DMS53 (cell line): Measurements from ENCODE around the gene CCDC146.
"Not testable (repeated sequence)": the region's sequence is repeated elsewhere in the genome, so short reads cannot be mapped to it uniquely, and the experiment has no call there.

Source experiments
- DNase-seq: peaks from one replicate; lab custom pipeline; 2025; lab: John Stamatoyannopoulos, UW

The CCDC146 gene

DNA sequence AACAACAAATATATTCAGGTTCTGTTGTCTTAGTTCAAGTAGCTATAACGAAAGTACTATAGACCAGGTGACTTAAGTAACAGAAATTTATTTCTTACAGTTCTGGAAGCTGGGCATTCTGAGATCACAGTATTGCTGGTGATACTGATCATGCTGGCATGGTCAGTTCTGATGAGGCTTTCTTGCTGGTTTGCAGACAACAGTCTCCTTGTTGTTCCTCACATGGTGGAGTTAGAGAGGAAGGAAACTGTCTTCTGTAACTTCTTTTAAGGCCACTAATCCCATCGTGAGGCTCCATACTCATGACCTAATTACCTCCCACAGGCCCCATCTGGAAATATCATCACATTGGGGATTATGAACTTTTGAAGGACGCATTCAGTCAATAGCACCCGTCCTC lies 17.9 kb downstream of the CCDC146 start:
- DNase-seq = not testable (repeated sequence)

DNA sequence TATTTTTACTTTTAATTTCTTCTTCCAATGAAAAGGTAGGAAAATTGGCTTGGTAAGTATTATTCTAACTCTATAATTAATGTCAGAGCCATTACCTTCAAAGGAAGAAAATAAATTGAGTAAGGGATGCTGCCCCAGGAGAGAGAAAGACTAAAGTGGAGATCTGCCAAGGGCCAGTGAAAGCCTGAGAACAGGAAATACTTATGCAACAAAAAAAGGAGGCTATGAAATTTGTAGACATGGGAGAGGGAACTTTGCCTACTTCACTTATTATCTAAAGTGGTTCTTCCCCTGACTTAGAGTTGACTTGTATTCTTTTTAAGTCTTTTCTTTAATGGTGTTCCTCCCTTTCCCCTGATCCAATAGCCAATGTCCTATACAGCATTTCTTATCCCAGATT lies 29.8 kb downstream of the CCDC146 start:
- not testable (repeated sequence) for DNase-seq

DNA sequence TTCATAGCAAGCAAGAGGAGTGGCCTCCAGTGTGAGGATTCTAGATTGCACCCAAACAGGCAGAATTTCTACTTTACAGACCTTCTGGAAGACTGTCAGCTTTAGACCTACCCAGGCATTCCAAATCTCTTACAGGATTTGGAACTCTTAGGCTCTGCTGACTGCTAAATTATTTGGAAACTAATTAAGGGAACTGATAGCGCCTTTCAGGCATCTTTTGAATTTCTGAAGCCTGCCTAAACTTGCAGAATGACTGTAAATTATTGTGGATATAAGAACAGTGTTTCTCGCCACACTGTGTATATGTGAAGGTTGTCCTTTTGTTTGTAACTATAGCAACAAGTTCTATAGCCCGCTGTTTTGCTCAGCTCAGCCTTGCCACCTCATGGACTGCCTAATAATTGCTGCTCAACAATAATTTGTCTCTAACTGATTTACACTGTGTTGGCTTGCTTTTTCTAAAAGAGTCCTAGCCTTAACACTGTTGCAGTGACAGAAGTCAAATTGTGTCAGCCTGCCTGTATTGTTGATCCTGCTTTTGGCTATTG lies 32.6 kb downstream of the CCDC146 start:
- not testable (repeated sequence) for DNase-seq

DNA sequence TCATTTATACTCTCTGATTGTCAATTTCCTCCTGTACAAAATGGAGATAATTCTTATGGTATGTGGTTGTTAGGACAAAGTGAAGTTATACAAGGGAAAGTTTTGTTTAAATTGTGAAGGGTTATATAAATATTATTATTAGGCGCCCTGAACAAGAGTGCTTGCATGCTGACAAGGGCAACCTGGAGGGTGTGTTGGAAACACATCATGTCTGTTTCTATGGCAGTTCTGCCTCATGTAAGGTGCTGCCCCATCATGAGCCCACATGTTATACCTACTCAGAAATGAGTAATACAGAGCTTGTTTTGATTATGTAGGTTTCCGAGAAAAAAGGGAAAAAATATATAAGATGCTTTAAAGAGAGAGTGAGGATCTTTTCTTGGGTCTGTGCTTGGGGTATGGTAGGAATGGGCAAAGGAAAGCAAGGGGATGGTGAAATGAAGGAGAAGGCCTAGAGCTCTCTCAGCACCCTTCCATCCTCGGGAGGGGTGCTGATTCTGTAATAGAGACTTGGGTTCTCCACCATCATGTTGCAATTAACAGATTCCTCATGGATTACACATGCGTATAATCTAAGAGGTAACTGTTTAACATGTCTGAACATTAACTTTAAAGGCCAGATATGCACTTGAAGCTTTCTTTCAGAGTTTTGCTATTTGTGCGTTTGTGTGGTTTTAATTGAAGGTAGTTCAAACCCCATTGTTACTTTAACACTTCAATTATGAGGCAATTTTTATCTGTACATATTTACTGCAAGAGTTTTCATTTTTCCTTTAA lies 33.4 kb downstream of the CCDC146 start:
- DNase-seq = not testable (repeated sequence)

DNA sequence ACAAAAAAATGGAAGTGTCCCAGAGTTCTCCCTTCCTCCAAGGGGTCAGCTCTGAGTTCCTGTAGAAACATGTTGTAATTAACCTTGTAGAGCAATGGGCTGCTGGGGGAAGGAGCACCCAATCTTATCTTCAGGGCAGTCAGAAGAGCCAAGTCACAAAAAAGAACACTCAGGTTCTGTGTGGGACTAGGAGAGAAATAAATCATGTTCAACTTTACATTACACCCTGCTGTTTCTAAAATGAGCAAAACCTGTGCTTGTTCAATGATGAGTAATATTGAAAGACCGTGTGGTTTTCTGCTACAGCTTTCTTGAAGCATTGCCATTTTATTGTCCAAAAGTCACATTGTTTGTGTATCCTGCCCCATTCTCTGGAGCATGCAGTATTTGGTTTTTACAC lies 34.6 kb downstream of the CCDC146 start:
- DNase-seq = not testable (repeated sequence)

DNA sequence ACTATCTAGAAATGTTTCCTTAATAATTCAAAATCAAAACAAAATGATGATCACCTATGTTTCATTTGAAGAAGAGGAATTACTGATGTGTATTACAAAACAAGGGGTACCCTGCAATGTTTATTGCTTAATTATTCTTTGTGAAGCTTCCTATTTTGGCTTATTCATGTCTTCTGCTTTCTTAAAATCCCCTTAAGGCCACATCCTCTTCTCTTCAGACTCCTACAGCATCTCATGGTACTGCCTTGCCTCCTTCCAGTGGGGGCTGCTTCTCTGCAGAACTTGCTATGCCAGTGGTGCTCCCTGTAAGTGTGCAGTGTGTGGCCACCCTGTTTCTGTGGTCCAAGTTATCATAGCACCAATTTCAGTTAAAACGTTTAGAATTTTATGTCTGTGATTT lies 35.0 kb downstream of the CCDC146 start:
- no peak for DNase-seq

DNA sequence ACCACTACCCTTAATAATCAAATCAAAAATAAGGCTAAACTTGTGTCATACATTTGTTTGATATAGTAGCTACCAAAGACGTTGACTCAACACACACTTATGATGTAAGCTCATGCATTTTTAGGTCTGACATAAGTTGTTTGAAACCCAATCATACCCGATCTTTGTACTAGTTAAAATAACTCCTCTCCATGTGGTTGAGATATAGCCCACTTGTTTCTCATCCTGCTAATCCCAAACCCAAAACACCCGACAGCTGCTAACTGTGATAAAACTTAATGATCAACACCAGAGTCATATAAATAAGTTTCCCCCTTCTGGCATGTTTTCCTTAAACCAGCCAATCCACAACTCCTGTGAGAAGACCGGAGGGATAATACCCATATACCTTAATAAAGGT lies 48.7 kb downstream of the CCDC146 start:
- not testable (repeated sequence) for DNase-seq

DNA sequence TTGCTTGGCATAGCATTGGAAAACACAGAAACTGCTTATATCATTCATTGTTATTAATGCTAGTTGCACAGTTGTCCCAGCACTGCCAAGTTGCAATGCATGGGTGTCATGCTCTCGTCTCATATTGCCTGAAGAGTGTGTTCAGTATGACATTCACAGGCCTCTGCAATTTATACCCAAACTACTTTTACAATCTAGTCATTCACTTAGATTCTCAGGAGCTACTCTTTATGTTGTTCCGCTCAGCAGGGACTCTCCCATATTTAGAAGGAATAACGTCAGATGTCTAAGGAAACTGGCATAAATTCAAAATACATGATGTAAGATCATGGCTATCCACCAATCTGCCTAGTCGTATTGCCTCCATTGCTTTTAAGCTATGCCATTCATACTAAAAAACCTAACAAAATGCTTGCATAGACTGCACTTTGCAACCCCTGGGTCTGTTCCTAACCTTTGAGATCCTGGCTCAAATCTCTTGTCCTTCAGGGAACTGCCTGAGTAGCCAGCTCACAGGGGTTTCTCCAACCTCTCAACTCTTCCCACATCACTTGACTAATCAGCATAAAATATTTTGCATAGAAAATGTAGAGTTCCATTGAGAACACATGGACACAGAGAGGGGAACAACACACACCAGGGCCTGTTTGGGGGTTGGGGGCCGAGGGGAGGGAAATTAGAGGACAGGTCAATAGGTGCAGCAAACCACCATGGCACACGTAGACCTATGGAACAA lies 50.2 kb downstream of the CCDC146 start:
- DNase-seq = not testable (repeated sequence)

DNA sequence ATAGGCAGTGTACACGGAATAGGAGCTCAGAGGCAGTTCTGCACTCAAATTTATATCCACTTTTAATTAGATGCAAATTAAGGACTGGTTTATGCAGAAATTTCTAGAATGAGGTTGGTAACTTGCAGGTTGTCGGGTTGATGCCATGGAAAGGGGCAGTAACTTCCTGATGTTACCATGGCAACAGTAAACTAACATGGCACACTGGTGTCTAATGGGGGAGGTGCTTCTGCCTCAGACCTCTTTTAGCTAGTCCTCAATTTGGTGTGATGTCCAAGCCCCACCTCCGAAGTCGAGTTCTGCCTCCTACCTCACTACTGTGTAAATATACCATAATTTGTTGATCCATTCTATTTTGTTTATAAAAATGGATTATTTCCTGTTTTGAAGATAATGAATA lies 52.0 kb downstream of the CCDC146 start:
- DNase-seq = not testable (repeated sequence)

DNA sequence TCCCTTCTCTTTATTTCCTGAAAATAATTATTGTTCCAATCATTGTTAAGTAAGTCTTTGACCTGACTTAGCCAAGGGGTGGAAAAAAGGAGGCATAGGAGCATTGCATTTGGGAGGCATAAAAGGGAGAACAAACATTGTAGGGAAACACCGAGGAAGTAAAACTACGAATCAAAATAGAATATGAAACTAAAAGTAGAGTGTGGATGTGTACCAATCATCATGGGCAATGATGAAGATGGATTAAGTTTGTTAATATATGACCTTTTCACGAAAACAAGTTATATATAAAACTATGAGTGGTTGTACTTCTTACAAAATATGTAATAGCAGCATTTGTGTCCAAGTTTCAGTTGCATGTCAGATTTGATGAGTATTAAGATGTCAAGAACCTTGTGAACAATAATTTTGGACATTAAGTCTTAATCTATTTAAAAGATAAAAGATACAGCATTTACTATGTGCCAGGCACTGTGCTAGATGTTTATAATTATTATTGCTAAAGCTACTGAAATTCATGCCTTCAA lies 52.9 kb downstream of the CCDC146 start:
- DNase-seq = not testable (repeated sequence)

DNA sequence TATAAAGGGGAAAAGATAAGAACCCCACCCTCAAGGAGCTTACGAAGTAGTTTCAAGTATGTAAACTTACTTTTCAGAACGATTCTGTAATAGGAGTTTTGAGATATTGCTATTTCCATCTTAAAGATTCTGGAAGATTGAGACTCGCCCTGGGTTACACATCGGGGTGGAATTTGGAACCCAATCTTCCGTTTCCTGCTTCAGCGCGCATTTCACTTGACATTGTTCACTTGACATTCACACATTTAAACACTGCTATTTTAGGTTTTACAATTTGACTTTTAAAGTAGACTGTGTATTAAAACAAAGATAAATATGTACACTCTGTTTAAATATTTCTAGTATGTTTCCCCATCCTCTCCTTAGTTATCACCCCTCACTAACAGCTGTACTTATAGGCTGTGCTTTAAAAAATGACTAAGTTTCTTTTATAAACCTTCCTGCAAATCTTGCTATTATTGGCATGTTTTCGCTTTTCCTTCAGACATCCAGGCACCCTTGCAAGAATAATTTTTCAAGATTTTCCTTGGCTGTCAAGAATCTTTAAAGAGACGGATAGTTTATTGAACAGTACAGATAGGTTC lies 55.0 kb downstream of the CCDC146 start:
- DNase-seq = not testable (repeated sequence)

DNA sequence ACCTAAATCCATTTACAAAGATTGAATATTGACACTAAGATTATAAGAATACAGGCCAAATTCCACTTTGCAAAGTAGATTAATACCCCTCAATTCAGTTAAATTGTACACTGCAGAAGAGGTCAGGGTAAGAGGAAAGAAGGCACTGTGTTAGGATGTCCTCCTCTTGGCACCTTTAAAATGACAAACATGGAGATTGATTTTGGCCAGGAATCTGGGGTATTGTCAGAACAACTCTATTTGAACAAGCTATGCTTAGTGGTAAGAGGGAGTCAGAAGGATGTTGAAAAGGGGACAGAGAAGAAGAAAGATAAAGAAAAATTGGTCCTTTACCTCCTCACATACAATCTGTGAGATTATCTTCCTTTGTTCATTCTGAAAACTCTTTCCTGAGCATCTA lies 55.6 kb downstream of the CCDC146 start:
- not testable (repeated sequence) for DNase-seq

DNA sequence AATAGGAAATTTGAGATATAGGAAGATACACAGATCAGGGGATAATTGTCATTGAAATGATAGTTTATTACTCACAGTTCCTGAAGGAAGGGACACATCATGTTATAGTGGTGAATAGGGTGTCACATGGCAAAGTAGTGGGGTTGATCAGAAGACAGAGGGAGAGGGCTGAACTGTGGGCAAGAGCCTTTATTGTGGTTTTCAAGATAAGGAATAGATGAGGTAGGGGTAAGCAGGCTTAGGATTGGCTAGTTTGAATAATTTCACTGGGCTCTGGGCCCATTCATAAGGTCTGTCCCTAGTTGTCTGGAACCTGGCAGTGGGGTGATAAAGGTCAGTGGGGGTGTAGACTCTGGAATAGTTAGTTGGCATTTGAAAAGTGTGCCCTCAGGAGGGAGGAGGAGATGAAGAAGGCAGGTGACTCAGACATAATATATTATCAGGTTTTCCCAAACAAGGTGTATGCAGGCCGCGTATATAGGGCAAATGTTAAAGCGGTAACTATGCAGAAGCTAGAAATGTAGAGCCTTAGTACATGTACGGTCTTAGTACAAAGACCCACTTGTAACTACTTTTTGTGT lies 58.7 kb downstream of the CCDC146 start:
- no peak for DNase-seq

DNA sequence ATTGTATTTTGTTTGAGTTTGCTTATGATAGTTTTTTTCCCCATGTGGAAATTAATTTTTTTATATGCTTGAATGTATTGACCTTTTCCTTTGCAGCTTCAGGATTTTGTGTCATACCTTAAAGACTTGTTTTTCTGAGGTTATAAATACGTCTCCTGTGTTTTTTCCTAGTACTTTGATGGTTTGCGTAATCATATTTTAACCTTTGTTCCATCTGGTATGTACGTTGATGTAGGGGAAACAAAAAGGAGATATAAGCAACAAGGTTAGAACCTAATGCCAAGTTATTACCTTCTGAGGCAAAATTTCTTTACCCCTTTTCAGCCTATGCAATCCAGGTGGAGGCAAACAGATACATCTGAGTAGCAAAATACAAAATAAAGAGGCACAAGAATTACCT lies 59.3 kb downstream of the CCDC146 start:
- no peak for DNase-seq

DNA sequence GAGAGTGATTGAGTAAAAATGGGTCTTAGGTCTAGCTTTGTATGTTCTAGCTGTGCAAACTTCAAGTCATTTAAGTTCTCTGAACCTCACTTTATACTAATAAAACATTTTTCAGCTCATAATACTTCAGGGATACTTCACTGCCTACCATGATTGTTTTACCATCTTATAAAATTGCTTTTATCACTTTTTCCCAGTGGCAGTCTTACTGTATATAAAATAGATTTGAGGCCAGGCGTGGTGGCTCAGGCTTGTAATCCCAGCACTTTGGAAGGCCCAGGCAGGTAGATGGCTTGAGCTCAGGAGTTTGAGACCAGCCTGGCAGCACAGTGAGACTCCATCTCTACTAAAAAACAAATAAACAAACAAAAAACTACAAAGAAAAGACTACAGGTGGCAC lies 59.8 kb downstream of the CCDC146 start:
- DNase-seq = no peak

DNA sequence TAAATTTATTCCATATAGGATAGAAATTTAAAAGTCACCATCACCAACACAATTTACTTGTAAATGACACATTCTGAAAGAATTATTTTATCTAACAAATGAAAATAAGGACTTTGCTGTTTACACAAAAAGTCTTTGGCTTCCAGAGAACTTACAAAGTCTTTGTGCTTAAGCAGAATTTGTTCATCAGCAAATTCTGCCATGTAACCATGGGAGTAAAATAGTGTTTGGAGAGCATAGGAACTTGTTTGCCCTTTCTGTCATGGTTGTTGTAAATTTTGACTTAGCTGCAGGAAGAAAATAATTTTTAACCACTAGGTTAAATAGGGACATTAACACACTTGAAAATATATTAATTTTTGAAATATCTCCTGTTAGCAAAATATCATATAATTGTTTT lies 62.0 kb downstream of the CCDC146 start:
- DNase-seq = no peak

DNA sequence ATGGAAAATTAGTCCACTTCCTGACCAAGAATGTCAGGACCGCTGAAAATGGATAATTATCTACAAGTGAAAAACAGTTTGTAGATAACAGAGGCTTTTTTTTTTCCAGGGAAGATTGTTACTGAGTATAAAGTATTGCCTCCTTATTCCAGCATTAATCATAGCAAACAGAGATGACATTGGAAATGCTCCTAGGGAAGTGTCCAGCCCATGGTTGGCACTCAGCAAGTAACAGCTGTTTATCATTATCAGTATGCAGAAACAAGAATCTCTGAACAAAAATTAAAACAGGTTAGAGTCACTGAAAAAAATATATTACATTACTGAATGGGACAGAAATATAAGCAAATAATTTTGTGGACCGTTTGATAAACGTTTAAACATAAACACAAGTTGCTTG lies 62.6 kb downstream of the CCDC146 start:
- no peak for DNase-seq

DNA sequence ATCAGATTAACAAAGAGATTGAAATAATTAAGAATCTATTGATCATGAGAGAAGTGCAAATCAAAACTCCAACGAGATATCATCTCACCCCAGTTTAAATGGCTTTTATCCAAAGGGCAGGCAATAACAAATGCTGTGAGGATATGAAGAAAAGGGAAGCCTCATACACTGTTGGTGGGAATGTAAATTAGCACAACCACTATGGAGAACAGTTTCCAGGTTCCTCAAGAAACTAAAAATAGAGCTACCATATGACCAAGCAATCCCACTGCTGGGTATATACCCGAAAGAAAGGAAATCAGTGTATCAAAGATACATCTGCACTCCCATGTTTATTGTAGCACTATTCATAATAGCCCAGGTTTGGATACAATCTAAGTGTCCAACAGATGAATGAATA lies 63.5 kb downstream of the CCDC146 start:
- no peak for DNase-seq

DNA sequence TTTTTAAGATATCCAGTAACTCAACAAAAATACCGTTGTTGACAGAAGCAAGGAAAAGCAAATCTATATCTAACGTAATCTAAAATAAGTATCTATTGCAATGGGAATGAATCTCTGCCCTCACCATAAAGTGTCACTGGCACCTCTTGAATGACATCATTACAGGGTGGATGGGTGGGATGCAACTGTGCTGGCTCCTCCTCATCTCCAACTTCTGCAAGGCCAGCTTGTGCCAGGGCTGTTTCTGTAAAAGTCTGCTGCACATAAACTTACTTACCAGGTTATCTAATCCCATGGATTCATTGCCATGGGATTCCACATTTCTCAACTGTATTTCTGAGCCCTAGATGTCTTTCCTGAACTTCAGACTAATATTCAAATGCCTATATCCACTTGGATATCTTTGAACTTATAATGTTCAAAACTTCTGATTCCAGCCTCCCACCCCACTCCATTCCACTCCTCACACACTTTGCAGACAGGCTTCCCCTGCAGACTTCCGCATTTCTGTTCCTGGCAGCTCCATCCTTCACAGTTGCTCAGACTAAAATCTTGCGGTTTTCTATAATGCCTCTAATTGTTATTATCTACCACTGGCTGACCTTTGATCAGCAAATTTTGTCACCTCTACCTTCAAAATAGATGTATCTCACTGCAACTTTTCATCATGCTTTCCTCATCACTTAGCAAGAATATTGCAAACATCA lies 66.5 kb downstream of the CCDC146 start:
- DNase-seq = no peak

DNA sequence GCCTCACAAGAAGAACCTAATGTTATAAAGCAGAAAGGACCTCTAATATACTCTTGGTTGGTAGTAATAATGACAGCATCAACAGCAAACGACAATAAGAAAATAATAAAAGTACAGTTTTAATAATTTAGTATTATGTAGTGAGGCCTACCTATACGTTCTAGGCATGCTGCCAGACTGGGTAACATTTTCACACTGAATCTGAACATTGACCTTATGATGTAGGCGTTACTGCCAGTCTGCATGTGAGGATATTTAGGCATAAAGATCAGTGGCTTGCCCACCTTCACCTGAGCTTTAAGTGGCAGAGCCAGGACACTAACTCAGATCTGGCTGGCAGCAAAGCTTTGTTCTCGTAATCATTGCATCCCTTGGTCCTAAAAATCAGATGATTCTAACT lies 74.7 kb downstream of the CCDC146 start:
- DNase-seq = no peak
